Measurements from ENCODE around the gene SNX25.

Gene SNX25

GRCh38 chr4:185209031-185209851, at the start of gene SNX25:
SNX25 (plus strand) TSS chr4:185209598; CDS start chr4:185209827, 229 bp downstream.
- Histone ChIP-seq H3K9ac (ENCODE audit: low read length) (peak within 1 kb of the TSS; percentile 68), H3K4me1 (ENCODE audit: control insufficient read depth, insufficient read depth, low read length) (peaks cover 18% of the 10 kb centered on the region), H3K36me3 (ENCODE audit: control insufficient read depth, insufficient read depth, low read length) (no peaks in the 10 kb centered on the region), H3K9me3 (ENCODE audit: control insufficient read depth, low read length) (no peaks in the 10 kb centered on the region), H3K27me3 (ENCODE audit: control insufficient read depth, insufficient read depth, low read length) (peaks cover 6% of the 10 kb centered on the region), H3K4me3 (ENCODE audit: low read length) (peak within 1 kb of the TSS; percentile 95)

- Histone ChIP-seq H3K9ac (ENCODE audit: low read length) (no peak overlapping the region), H3K27me3 (ENCODE audit: control insufficient read depth, insufficient read depth, low read length) (no peaks in the 10 kb centered on the region), H3K4me1 (ENCODE audit: control insufficient read depth, insufficient read depth, low read length) (no peaks in the 10 kb centered on the region), H3K4me3 (ENCODE audit: low read length) (no peak overlapping the region), H3K9me3 (ENCODE audit: control insufficient read depth, low read length) (no peaks in the 10 kb centered on the region), H3K36me3 (ENCODE audit: control insufficient read depth, insufficient read depth, low read length) (no peaks in the 10 kb centered on the region)
These were observed 43.8 kb upstream of the SNX25 start for GRCh38 chr4:185165605-185166063.

- Histone ChIP-seq H3K9ac (ENCODE audit: low read length) (no peak overlapping the region), H3K9me3 (ENCODE audit: control insufficient read depth, low read length) (no peaks in the 10 kb centered on the region), H3K36me3 (ENCODE audit: control insufficient read depth, insufficient read depth, low read length) (no peaks in the 10 kb centered on the region), H3K4me1 (ENCODE audit: control insufficient read depth, insufficient read depth, low read length) (no peaks in the 10 kb centered on the region), H3K4me3 (ENCODE audit: low read length) (no peak overlapping the region), H3K27me3 (ENCODE audit: control insufficient read depth, insufficient read depth, low read length) (no peaks in the 10 kb centered on the region)
These were observed 42.2 kb upstream of the SNX25 start for GRCh38 chr4:185167234-185167633.

GRCh38 chr4:185171373-185172071, 37.9 kb upstream of the SNX25 start:
- H3K4me1 ChIP-seq (ENCODE audit: control insufficient read depth, insufficient read depth, low read length) = no peaks in the 10 kb centered on the region
- no peaks in the 10 kb centered on the region for H3K36me3 ChIP-seq (ENCODE audit: control insufficient read depth, insufficient read depth, low read length)

GRCh38 chr4:185179488-185179887, 29.9 kb upstream of the SNX25 start:
- H3K27me3 ChIP-seq (ENCODE audit: control insufficient read depth, insufficient read depth, low read length) = no peaks in the 10 kb centered on the region
- no peak overlapping the region for H3K4me3 ChIP-seq (ENCODE audit: low read length)
- no peaks in the 10 kb centered on the region for H3K36me3 ChIP-seq (ENCODE audit: control insufficient read depth, insufficient read depth, low read length)
- H3K4me1 ChIP-seq (ENCODE audit: control insufficient read depth, insufficient read depth, low read length) = no peaks in the 10 kb centered on the region
- H3K9ac ChIP-seq (ENCODE audit: low read length) = no peak overlapping the region
- no peaks in the 10 kb centered on the region for H3K9me3 ChIP-seq (ENCODE audit: control insufficient read depth, low read length)

More at GRCh38 chr4:185171373-185172071, 37.9 kb upstream of the SNX25 start:
- H3K4me3 ChIP-seq (ENCODE audit: low read length) = no peak overlapping the region
- no peak overlapping the region for H3K9ac ChIP-seq (ENCODE audit: low read length)
- no peaks in the 10 kb centered on the region for H3K27me3 ChIP-seq (ENCODE audit: control insufficient read depth, insufficient read depth, low read length)
- no peaks in the 10 kb centered on the region for H3K9me3 ChIP-seq (ENCODE audit: control insufficient read depth, low read length)

GRCh38 chr4:185182239-185182638, 27.2 kb upstream of the SNX25 start:
- H3K9ac ChIP-seq (ENCODE audit: low read length) = no peak overlapping the region
- H3K36me3 ChIP-seq (ENCODE audit: control insufficient read depth, insufficient read depth, low read length) = no peaks in the 10 kb centered on the region
- H3K4me1 ChIP-seq (ENCODE audit: control insufficient read depth, insufficient read depth, low read length) = no peaks in the 10 kb centered on the region
- no peaks in the 10 kb centered on the region for H3K9me3 ChIP-seq (ENCODE audit: control insufficient read depth, low read length)
- no peaks in the 10 kb centered on the region for H3K27me3 ChIP-seq (ENCODE audit: control insufficient read depth, insufficient read depth, low read length)
- H3K4me3 ChIP-seq (ENCODE audit: low read length) = no peak overlapping the region

- Histone ChIP-seq H3K9me3 (ENCODE audit: control insufficient read depth, low read length) (no peaks in the 10 kb centered on the region), H3K4me3 (ENCODE audit: low read length) (no peak overlapping the region), H3K4me1 (ENCODE audit: control insufficient read depth, insufficient read depth, low read length) (no peaks in the 10 kb centered on the region), H3K27me3 (ENCODE audit: control insufficient read depth, insufficient read depth, low read length) (no peaks in the 10 kb centered on the region), H3K36me3 (ENCODE audit: control insufficient read depth, insufficient read depth, low read length) (no peaks in the 10 kb centered on the region), H3K9ac (ENCODE audit: low read length) (no peak overlapping the region)
These were observed 25.6 kb upstream of the SNX25 start for GRCh38 chr4:185183622-185184281.

- H3K4me1 ChIP-seq (ENCODE audit: control insufficient read depth, insufficient read depth, low read length) = no peaks in the 10 kb centered on the region
- no peaks in the 10 kb centered on the region for H3K36me3 ChIP-seq (ENCODE audit: control insufficient read depth, insufficient read depth, low read length)
- no peaks in the 10 kb centered on the region for H3K9me3 ChIP-seq (ENCODE audit: control insufficient read depth, low read length)
- no peak overlapping the region for H3K4me3 ChIP-seq (ENCODE audit: low read length)
- no peak overlapping the region for H3K9ac ChIP-seq (ENCODE audit: low read length)
- H3K27me3 ChIP-seq (ENCODE audit: control insufficient read depth, insufficient read depth, low read length) = no peaks in the 10 kb centered on the region
These were observed 22.6 kb upstream of the SNX25 start for GRCh38 chr4:185186769-185187168.

- no peak overlapping the region for H3K4me3 ChIP-seq (ENCODE audit: low read length)
- H3K27me3 ChIP-seq (ENCODE audit: control insufficient read depth, insufficient read depth, low read length) = no peaks in the 10 kb centered on the region
- H3K4me1 ChIP-seq (ENCODE audit: control insufficient read depth, insufficient read depth, low read length) = no peaks in the 10 kb centered on the region
- no peak overlapping the region for H3K9ac ChIP-seq (ENCODE audit: low read length)
- no peaks in the 10 kb centered on the region for H3K9me3 ChIP-seq (ENCODE audit: control insufficient read depth, low read length)
- H3K36me3 ChIP-seq (ENCODE audit: control insufficient read depth, insufficient read depth, low read length) = no peaks in the 10 kb centered on the region
These were observed 19.6 kb upstream of the SNX25 start for GRCh38 chr4:185189606-185190305.

GRCh38 chr4:185190306-185190856, 19.0 kb upstream of the SNX25 start:
- no peak overlapping the region for H3K9ac ChIP-seq (ENCODE audit: low read length)
- H3K27me3 ChIP-seq (ENCODE audit: control insufficient read depth, insufficient read depth, low read length) = no peaks in the 10 kb centered on the region
- no peaks in the 10 kb centered on the region for H3K9me3 ChIP-seq (ENCODE audit: control insufficient read depth, low read length)
- no peaks in the 10 kb centered on the region for H3K4me1 ChIP-seq (ENCODE audit: control insufficient read depth, insufficient read depth, low read length)
- no peaks in the 10 kb centered on the region for H3K36me3 ChIP-seq (ENCODE audit: control insufficient read depth, insufficient read depth, low read length)
- H3K4me3 ChIP-seq (ENCODE audit: low read length) = no peak overlapping the region

GRCh38 chr4:185192059-185192458, 17.3 kb upstream of the SNX25 start:
- H3K27me3 ChIP-seq (ENCODE audit: control insufficient read depth, insufficient read depth, low read length) = no peaks in the 10 kb centered on the region
- H3K9ac ChIP-seq (ENCODE audit: low read length) = no peak overlapping the region
- no peaks in the 10 kb centered on the region for H3K36me3 ChIP-seq (ENCODE audit: control insufficient read depth, insufficient read depth, low read length)
- H3K9me3 ChIP-seq (ENCODE audit: control insufficient read depth, low read length) = no peaks in the 10 kb centered on the region
- H3K4me1 ChIP-seq (ENCODE audit: control insufficient read depth, insufficient read depth, low read length) = no peaks in the 10 kb centered on the region
- no peak overlapping the region for H3K4me3 ChIP-seq (ENCODE audit: low read length)

All from mucosa of stomach (tissue), 1 donor.